Progenitor cell of endocrine pancreas (in vitro differentiated cells): ENCODE results near the gene NKX6-2. TPM values are rescaled to one million over a fixed set of nuclear protein-coding genes. Genes with fewer than 3 reads are reported as not detected.

Experiments used
- DNase-seq: peaks from one replicate; pipeline ENCODE4 v3.0.0; 2021; ENCODE audit warnings: low spot score; ENCODE audit not compliant: unreplicated experiment
- H3K27ac Mint-ChIP-seq: 2 replicates; pipeline ENCODE4 v1.8.0; 2021; ENCODE audit warnings: mild to moderate bottlenecking, moderate library complexity, mixed read lengths
- H3K27me3 Mint-ChIP-seq: 2 replicates; pipeline ENCODE4 v1.8.0; 2021; ENCODE audit warnings: mixed read lengths
- H3K36me3 Mint-ChIP-seq: 2 replicates; pipeline ENCODE4 v1.8.0; 2022; ENCODE audit warnings: mixed read lengths; ENCODE audit not compliant: insufficient read depth
- H3K4me1 Mint-ChIP-seq: 2 replicates; pipeline ENCODE4 v1.8.0; 2021; ENCODE audit warnings: low read depth, mixed read lengths
- H3K4me3 Mint-ChIP-seq: 2 replicates; pipeline ENCODE4 v1.8.0; 2021; ENCODE audit warnings: low read depth, mild to moderate bottlenecking, moderate library complexity, mixed read lengths
- H3K9me3 Mint-ChIP-seq: 2 replicates; pipeline ENCODE4 v1.8.0; 2021; ENCODE audit warnings: low read depth, mixed read lengths
- total RNA-seq: library from RNA; stranded (reverse); gene quantifications from 2 replicates; pipeline ENCODE4 v1.2.1, GENCODE V29; 2021
- TF ChIP-seq, protein P1 (sequence below): fragments of 200-600 bp; sonication (generic); IDR thresholded peaks from one replicate; pipeline ENCODE4 v1.5.0; 2021; ENCODE audit warnings: antibody characterized with exemption, mild to moderate bottlenecking; ENCODE audit not compliant: unreplicated experiment

NKX6-2 gene
- total RNA-seq, 1 donor from 2014 or later, result 43.9 TPM

- peaks cover 6% of the 10 kb centered on the region for H3K4me1 Mint-ChIP-seq
Observed at GRCh38 chr10:132735923-132736391, 50.0 kb downstream of the NKX6-2 start.

GRCh38 chr10:132735341-132735775 lies 50.6 kb downstream of the NKX6-2 start:
- Mint-ChIP-seq H3K4me1 (peaks cover 3% of the 10 kb centered on the region), H3K27me3 (no peaks in the 10 kb centered on the region), H3K4me3 (no peak overlapping the region), H3K36me3 (peaks cover 9% of the 10 kb centered on the region), H3K9me3 (no peaks in the 10 kb centered on the region), H3K27ac (no peak overlapping the region)
- TF ChIP-seq, protein P1, sequence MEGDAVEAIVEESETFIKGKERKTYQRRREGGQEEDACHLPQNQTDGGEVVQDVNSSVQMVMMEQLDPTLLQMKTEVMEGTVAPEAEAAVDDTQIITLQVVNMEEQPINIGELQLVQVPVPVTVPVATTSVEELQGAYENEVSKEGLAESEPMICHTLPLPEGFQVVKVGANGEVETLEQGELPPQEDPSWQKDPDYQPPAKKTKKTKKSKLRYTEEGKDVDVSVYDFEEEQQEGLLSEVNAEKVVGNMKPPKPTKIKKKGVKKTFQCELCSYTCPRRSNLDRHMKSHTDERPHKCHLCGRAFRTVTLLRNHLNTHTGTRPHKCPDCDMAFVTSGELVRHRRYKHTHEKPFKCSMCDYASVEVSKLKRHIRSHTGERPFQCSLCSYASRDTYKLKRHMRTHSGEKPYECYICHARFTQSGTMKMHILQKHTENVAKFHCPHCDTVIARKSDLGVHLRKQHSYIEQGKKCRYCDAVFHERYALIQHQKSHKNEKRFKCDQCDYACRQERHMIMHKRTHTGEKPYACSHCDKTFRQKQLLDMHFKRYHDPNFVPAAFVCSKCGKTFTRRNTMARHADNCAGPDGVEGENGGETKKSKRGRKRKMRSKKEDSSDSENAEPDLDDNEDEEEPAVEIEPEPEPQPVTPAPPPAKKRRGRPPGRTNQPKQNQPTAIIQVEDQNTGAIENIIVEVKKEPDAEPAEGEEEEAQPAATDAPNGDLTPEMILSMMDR, result no peak
- DNase-seq, result no peak

More at GRCh38 chr10:132735923-132736391, 50.0 kb downstream of the NKX6-2 start:
- DNase-seq, result no peak
- Mint-ChIP-seq H3K27me3 (no peaks in the 10 kb centered on the region), H3K27ac (no peak overlapping the region), H3K4me3 (no peak overlapping the region), H3K9me3 (no peaks in the 10 kb centered on the region), H3K36me3 (peaks cover 13% of the 10 kb centered on the region)
- TF ChIP-seq, protein P1, result no peak

GRCh38 chr10:132733926-132734325 lies 52.0 kb downstream of the NKX6-2 start:
- Mint-ChIP-seq H3K4me3 (no peak overlapping the region), H3K27ac (no peak overlapping the region), H3K36me3 (peaks cover 5% of the 10 kb centered on the region), H3K4me1 (peaks cover 8% of the 10 kb centered on the region), H3K9me3 (no peaks in the 10 kb centered on the region), H3K27me3 (no peaks in the 10 kb centered on the region)
- no peak for DNase-seq
- TF ChIP-seq, protein P1, result no peak

Other genes starting within 250 kb of the NKX6-2 start
- 30.0 and 30.6 TPM in 2 replicates for gene INPP5A, start 248.4 kb downstream of the NKX6-2 start, total RNA-seq
- 12.5 and 15.4 TPM in 2 replicates for gene CFAP46, start 156.4 kb upstream of the NKX6-2 start, total RNA-seq